Central memory CD8-positive, alpha-beta T cell (primary cell): ENCODE results near the gene GDPD5.

ENCODE experiments used
- ATAC-seq: fragments of 150-1000 bp; cut with Tn5 transposase; replicated peaks from 2 replicates; pipeline ENCODE4 v1.10.0; 2022; ENCODE audit warnings: mild to moderate bottlenecking, moderate FRiP score, moderate number of reproducible peaks; ENCODE audit not compliant: poor library complexity, severe bottlenecking; ENCODE audit errors: extremely low read depth
- DNase-seq, 2 donors: peaks; one replicate each; pipeline ENCODE4 v3.0.0; 2021; ENCODE audit warnings: low spot score in 2 of 2
- H3K27ac Mint-ChIP-seq: one replicate; pipeline ENCODE4 v1.8.0; 2022; ENCODE audit warnings: low read depth, mild to moderate bottlenecking, moderate library complexity, mixed read lengths
- H3K27me3 Mint-ChIP-seq: one replicate; pipeline ENCODE4 v1.8.0; 2022; ENCODE audit warnings: mixed read lengths
- H3K36me3 Mint-ChIP-seq: one replicate; pipeline ENCODE4 v1.8.0; 2022; ENCODE audit warnings: mild to moderate bottlenecking, moderate library complexity, mixed read lengths; ENCODE audit not compliant: insufficient read depth
- H3K4me1 Mint-ChIP-seq: one replicate; pipeline ENCODE4 v1.8.0; 2022; ENCODE audit warnings: mixed read lengths
- H3K4me3 Mint-ChIP-seq: one replicate; pipeline ENCODE4 v1.8.0; 2022; ENCODE audit warnings: mild to moderate bottlenecking, moderate library complexity, mixed read lengths
- H3K9me3 Mint-ChIP-seq: one replicate; pipeline ENCODE4 v1.8.0; 2022; ENCODE audit warnings: mixed read lengths

The GDPD5 gene

DNA sequence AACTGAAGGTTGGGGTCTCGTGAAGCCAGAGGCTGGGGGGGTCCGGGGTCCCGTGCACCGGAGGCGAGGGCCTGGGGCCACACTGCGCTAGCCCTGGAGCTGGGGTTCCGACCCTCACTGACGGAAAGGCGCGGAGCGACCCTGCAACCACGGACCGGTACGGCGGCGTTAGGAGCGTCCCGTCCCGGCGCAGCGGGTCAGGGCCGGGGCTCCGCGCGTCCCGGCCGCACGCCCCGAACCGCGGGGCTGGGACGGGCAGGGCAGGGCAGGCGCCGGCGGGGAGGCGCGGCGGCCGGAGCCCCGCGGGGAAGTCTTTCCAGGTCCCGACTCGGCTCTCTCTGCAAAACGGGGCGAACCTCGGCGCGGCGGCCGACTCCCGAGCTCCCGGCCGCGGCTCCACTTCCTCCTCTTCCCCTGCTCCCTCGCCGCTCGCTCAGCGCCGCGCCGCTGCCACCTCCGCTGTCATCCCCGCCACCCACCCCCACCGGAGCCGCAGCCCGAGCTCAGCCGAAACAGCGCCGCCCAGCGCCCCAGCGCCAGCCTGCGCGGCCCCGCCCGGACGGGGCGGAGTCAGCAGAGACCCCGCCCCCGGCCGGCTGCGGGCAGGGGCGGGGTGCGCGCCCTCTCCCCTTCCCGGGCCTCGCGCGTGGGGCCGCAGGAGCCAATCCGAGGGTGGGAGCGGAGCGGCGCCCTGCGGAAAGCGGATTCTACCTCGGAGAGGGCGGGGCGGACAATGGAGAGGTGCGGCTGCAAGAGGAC, at the start of gene GDPD5:
Gene GDPD5 (minus strand): TSS at position 509 of the 759 bp plus-strand sequence. CDS start 48,206 bp downstream, outside the sequence.
- peaks cover 5% of the 10 kb centered on the region for H3K36me3 Mint-ChIP-seq
- ATAC-seq (peak; percentile 78), DNase-seq (peak; percentile 65 to 75)
- H3K27me3 Mint-ChIP-seq: no peaks in the 10 kb centered on the region
- H3K4me1 Mint-ChIP-seq: peaks cover 30% of the 10 kb centered on the region
- H3K27ac Mint-ChIP-seq: peak within 1 kb of the TSS; percentile 30
- peak within 1 kb of the TSS; percentile 77 for H3K4me3 Mint-ChIP-seq
- H3K9me3 Mint-ChIP-seq: no peaks in the 10 kb centered on the region

DNA sequence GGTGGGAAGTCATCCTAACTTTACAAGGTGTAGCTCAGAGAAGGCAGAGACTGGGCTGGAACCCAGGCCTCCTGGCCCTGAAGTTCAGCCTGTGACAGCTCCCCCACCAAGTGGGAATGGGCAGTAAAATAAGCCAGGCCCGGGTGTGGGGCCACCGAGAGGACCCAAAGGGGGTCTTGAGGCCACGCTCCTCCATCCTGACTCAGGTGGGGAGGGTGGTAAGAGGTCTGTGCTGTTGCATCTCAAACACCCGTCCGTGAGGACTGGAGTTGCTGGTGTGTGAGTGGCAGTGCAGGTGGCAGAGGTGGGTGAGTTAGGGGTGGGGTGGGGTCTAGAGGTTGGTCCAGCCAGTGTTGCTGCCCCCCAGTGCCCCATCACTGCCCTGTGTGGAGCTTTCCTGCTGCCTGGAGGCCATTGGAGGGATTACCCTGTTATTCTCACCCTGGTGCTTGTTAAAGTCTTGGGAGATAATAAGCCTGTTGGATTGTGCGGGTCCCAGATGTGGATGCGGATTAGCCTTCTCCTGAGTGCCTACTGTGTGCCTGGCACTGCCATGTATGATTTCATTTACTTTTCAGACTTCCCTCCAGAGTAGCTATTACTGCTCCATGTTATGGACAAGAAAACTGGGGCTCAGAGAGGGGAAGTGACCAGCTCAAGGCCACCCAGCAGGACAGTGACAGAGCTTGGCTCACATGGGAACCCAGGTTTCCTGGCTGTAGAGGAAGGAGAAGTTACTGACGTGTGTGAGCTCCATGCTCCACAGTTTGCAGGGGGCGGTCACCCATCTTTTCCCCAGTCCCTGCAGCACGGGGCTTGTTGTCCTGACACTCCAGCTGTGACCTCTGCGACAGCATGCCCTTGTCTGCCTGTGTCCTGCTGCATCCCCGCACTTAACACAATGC, 49.2 kb upstream of the GDPD5 start:
- Mint-ChIP-seq H3K36me3 (peaks cover 7% of the 10 kb centered on the region), H3K9me3 (no peaks in the 10 kb centered on the region), H3K4me3 (no peak overlapping the region), H3K27me3 (no peaks in the 10 kb centered on the region), H3K4me1 (peaks cover 10% of the 10 kb centered on the region), H3K27ac (no peak overlapping the region)
- ATAC-seq: no peak
- DNase-seq: no peak

GRCh38 chr11:75572744-75573143, 47.0 kb upstream of the GDPD5 start:
- Mint-ChIP-seq H3K27me3 (no peaks in the 10 kb centered on the region), H3K4me3 (no peak overlapping the region), H3K9me3 (no peaks in the 10 kb centered on the region), H3K27ac (no peak overlapping the region), H3K36me3 (peaks cover 8% of the 10 kb centered on the region), H3K4me1 (peaks cover 10% of the 10 kb centered on the region)
- no peak for ATAC-seq
- no peak for DNase-seq

GRCh38 chr11:75571625-75572024, 45.9 kb upstream of the GDPD5 start:
- no peaks in the 10 kb centered on the region for H3K9me3 Mint-ChIP-seq
- no peak overlapping the region for H3K4me3 Mint-ChIP-seq
- H3K27me3 Mint-ChIP-seq: no peaks in the 10 kb centered on the region
- no peak for ATAC-seq
- peaks cover 10% of the 10 kb centered on the region for H3K4me1 Mint-ChIP-seq
- peaks cover 8% of the 10 kb centered on the region for H3K36me3 Mint-ChIP-seq
- no peak for DNase-seq
- H3K27ac Mint-ChIP-seq: no peak overlapping the region

DNA sequence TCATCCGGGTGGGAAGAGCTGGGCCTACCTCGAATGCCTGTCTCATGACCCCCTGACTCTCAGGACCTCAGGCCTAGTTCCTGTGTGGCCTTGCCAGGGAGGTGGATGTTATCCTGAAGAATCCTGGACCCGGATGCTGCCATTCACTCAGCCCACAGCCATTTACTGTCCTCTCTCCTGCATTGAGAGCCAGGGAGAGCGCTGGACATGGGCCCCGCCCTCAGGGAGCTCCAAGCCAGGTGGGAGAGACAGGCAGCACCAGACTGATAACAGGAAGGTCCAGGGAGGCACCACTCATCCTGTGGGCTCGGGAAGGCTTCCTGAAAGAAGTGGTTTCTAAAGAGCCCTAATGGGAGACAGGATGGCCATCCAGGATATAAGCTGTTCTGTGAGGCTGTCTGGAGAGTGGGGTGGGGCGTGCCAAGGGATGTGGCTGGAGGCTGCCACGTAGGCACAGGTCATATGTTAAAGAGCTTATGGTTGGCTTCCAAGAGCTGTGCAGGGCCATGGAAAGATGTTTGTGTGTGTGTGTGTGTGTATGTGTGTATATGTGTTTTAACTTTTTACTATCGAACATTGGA, 44.9 kb upstream of the GDPD5 start:
- ATAC-seq (no peak), DNase-seq (no peak)
- peaks cover 6% of the 10 kb centered on the region for H3K4me1 Mint-ChIP-seq
- H3K36me3 Mint-ChIP-seq: peaks cover 11% of the 10 kb centered on the region
- H3K9me3 Mint-ChIP-seq: no peaks in the 10 kb centered on the region
- no peak overlapping the region for H3K4me3 Mint-ChIP-seq
- no peaks in the 10 kb centered on the region for H3K27me3 Mint-ChIP-seq
- H3K27ac Mint-ChIP-seq: no peak overlapping the region

GRCh38 chr11:75568616-75569219, 43.0 kb upstream of the GDPD5 start:
- Mint-ChIP-seq H3K27me3 (no peaks in the 10 kb centered on the region), H3K4me1 (peaks cover 20% of the 10 kb centered on the region), H3K27ac (no peak overlapping the region), H3K9me3 (no peaks in the 10 kb centered on the region), H3K4me3 (no peak overlapping the region), H3K36me3 (peaks cover 11% of the 10 kb centered on the region)
- DNase-seq: no peak
- ATAC-seq: no peak

GRCh38 chr11:75567971-75568370, 42.2 kb upstream of the GDPD5 start:
- Mint-ChIP-seq H3K27me3 (no peaks in the 10 kb centered on the region), H3K4me3 (no peak overlapping the region), H3K36me3 (peaks cover 11% of the 10 kb centered on the region), H3K4me1 (peaks cover 25% of the 10 kb centered on the region), H3K9me3 (no peaks in the 10 kb centered on the region), H3K27ac (no peak overlapping the region)
- ATAC-seq: no peak
- DNase-seq: no peak

DNA sequence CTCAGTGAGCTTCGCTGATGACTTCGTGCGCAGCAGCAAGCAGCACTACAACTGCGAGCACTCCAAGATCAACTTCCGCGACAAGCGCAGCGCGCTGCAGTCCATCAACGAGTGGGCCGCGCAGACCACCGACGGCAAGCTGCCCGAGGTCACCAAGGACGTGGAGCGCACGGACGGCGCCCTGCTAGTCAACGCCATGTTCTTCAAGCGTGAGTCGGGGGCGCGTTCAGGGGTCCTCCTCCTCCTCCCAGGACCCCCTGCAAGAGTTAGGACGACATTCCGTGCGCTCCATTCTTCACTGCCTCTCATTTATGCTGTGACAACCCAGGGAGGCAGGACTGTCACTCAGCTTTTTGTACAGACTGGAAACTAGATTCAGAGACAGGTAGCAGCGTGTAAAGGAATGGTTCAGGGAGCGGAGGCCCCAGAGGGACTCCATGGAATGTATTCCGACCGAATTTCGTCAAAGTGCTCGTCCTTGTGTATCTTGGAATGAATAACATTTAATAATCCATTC, 41.1 kb upstream of the GDPD5 start:
- Mint-ChIP-seq H3K27ac (no peak overlapping the region), H3K9me3 (no peaks in the 10 kb centered on the region), H3K4me3 (no peak overlapping the region), H3K36me3 (peaks cover 11% of the 10 kb centered on the region), H3K4me1 (peaks cover 35% of the 10 kb centered on the region), H3K27me3 (no peaks in the 10 kb centered on the region)
- no peak for DNase-seq
- ATAC-seq: no peak

DNA sequence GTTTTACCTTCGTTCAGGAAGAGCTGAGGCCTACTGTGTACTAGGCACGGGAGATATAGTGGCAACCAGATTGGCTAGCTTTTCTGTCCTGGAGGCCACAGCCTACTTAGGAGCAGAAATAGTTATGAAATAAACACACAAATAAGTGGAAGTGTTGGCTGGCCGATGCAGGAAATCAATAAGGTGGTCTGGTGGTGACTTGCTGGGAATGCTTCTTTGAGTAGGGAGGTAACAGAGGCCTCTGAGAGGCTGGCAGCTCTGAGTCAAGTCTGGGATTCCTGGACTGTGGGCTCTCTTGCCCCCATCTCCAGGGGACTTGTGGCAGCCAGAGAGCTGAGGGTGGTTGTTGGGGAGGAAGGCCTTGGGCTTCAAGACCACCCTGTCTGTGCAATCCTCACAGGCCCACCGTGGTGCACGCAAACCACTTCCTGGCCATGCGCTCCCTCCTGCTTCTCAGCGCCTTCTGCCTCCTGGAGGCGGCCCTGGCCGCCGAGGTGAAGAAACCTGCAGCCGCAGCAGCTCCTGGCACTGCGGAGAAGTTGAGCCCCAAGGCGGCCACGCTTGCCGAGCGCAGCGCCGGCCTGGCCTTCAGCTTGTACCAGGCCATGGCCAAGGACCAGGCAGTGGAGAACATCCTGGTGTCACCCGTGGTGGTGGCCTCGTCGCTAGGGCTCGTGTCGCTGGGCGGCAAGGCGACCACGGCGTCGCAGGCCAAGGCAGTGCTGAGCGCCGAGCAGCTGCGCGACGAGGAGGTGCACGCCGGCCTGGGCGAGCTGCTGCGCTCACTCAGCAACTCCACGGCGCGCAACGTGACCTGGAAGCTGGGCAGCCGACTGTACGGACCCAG, 40.4 kb upstream of the GDPD5 start:
- Mint-ChIP-seq H3K9me3 (no peaks in the 10 kb centered on the region), H3K27me3 (no peaks in the 10 kb centered on the region), H3K4me3 (no peak overlapping the region), H3K27ac (peak overlapping the region; percentile 57), H3K36me3 (peaks cover 9% of the 10 kb centered on the region), H3K4me1 (peaks cover 41% of the 10 kb centered on the region)
- ATAC-seq (no peak), DNase-seq (no peak)

- Mint-ChIP-seq H3K4me1 (peaks cover 47% of the 10 kb centered on the region), H3K4me3 (no peak overlapping the region), H3K9me3 (no peaks in the 10 kb centered on the region), H3K27me3 (no peaks in the 10 kb centered on the region), H3K36me3 (peaks cover 8% of the 10 kb centered on the region), H3K27ac (no peak overlapping the region)
- DNase-seq: no peak
- no peak for ATAC-seq
These were observed 39.6 kb upstream of the GDPD5 start for GRCh38 chr11:75565221-75565814.

- Mint-ChIP-seq H3K27me3 (no peaks in the 10 kb centered on the region), H3K27ac (peak overlapping the region; percentile 86), H3K4me3 (peak overlapping the region; percentile 98), H3K9me3 (no peaks in the 10 kb centered on the region), H3K4me1 (peaks cover 47% of the 10 kb centered on the region), H3K36me3 (peaks cover 8% of the 10 kb centered on the region)
- ATAC-seq: no peak
- no peak for DNase-seq
These were observed 38.3 kb upstream of the GDPD5 start for GRCh38 chr11:75563978-75564552.
